GDM1 (cell line): Measurements from ENCODE around the gene TNXB.
"Not testable (repeated sequence)": the region's sequence is repeated elsewhere in the genome, so short reads cannot be mapped to it uniquely, and the experiment has no call there.

Experiments
- DNase-seq: peaks from one replicate; lab custom pipeline; 2025; lab: John Stamatoyannopoulos, UW

TNXB gene

GRCh38 chr6:32039321-32040274 lies 69.5 kb downstream of the TNXB start:
- not testable (repeated sequence) for DNase-seq

GRCh38 chr6:32038878-32039277 lies 70.3 kb downstream of the TNXB start:
- not testable (repeated sequence) for DNase-seq

GRCh38 chr6:32037598-32038524 lies 71.3 kb downstream of the TNXB start, which contains the start of gene CYP21A2:
TSS of gene CYP21A2 (plus strand) at chr6:32038415. CDS start at chr6:32038423, 8 bp downstream.
- DNase-seq, result not testable (repeated sequence)

GRCh38 chr6:32037136-32037535 lies 72.0 kb downstream of the TNXB start:
- not testable (repeated sequence) for DNase-seq

GRCh38 chr6:32035283-32036013 lies 73.7 kb downstream of the TNXB start:
- not testable (repeated sequence) for DNase-seq

- not testable (repeated sequence) for DNase-seq
Measured at GRCh38 chr6:32029553-32029952, 79.6 kb downstream of the TNXB start.

- not testable (repeated sequence) for DNase-seq
Measured at GRCh38 chr6:32028631-32029030, 80.5 kb downstream of the TNXB start.

GRCh38 chr6:32022100-32022499 lies 87.0 kb downstream of the TNXB start:
- DNase-seq, result not testable (repeated sequence)

GRCh38 chr6:32014547-32014946 lies 94.6 kb downstream of the TNXB start, which contains the start of gene C4B:
TSS of gene C4B (plus strand) at chr6:32014795. CDS start at chr6:32014846, 51 bp downstream.
- not testable (repeated sequence) for DNase-seq

- DNase-seq, result not testable (repeated sequence)
Measured at GRCh38 chr6:32013738-32014137, 95.4 kb downstream of the TNXB start.

- DNase-seq, result not testable (repeated sequence)
Measured at GRCh38 chr6:32012941-32013617, 96.1 kb downstream of the TNXB start.

GRCh38 chr6:32010856-32011530 lies 98.1 kb downstream of the TNXB start:
- DNase-seq, result not testable (repeated sequence)

- DNase-seq, result not testable (repeated sequence)
Measured at GRCh38 chr6:32009537-32009936, 99.6 kb downstream of the TNXB start.

GRCh38 chr6:32008616-32009015 lies 100.5 kb downstream of the TNXB start:
- not testable (repeated sequence) for DNase-seq

- not testable (repeated sequence) for DNase-seq
Measured at GRCh38 chr6:32008037-32008436, 101.1 kb downstream of the TNXB start.

- not testable (repeated sequence) for DNase-seq
Measured at GRCh38 chr6:32007086-32007485, 102.1 kb downstream of the TNXB start.

GRCh38 chr6:32005991-32006529 lies 103.1 kb downstream of the TNXB start:
- DNase-seq, result not testable (repeated sequence)

GRCh38 chr6:32005538-32005880 lies 103.6 kb downstream of the TNXB start:
- not testable (repeated sequence) for DNase-seq

- DNase-seq, result not testable (repeated sequence)
Measured at GRCh38 chr6:32004864-32005537, 104.1 kb downstream of the TNXB start.
